ENCODE results near the gene UAP1. TPM values are rescaled to one million over a fixed set of nuclear protein-coding genes. Genes with fewer than 3 reads are reported as not detected.

Gene UAP1
- total and polyA plus RNA-seq, 2 donors, result 21.9 to 56.3 TPM

GRCh38 chr1:162649583-162649982, 88.1 kb downstream of the UAP1 start:
- Histone ChIP-seq H3K4me3 (ENCODE audit: low read length in 2 of 2) (no peak overlapping the region), H3K27ac (ENCODE audit: low read depth in 1 of 2, low read length in 1 of 2) (no peak overlapping the region), H3K36me3 (ENCODE audit: control insufficient read depth in 2 of 2, insufficient read depth in 2 of 2, low read length in 1 of 2) (no peaks in the 10 kb centered on the region), H3K9me3 (ENCODE audit: control insufficient read depth in 2 of 2, insufficient read depth in 1 of 2, low read length in 1 of 2) (no peaks in the 10 kb centered on the region), H3K27me3 (ENCODE audit: control insufficient read depth in 2 of 2, insufficient read depth in 1 of 2, low read length in 1 of 2) (no peaks in the 10 kb centered on the region), H3K4me1 (ENCODE audit: control insufficient read depth in 2 of 2, insufficient read depth in 2 of 2, low read length in 2 of 2) (no peaks in the 10 kb centered on the region)
- 95% methylated on average over 3 of the region's 3 CpGs for WGBS
- DNase-seq (ENCODE audit: low read depth in 6 of 9, low spot score in 9 of 9), result no peak

Other genes with a start within 250 kb of the UAP1 start
- gene SPATA46, start 184.9 kb upstream of the UAP1 start, total RNA-seq, result not detected
- not detected for gene SPATA46, start 184.9 kb upstream of the UAP1 start, polyA plus RNA-seq
- 0.14 TPM for gene C1orf226, start 180.0 kb upstream of the UAP1 start, total RNA-seq
- 1.1 TPM for gene C1orf226, start 180.0 kb upstream of the UAP1 start, polyA plus RNA-seq
- 0.47 TPM for gene SH2D1B, start 149.6 kb upstream of the UAP1 start, total RNA-seq
- gene SH2D1B, start 149.6 kb upstream of the UAP1 start, polyA plus RNA-seq, result 0.27 TPM
- gene UHMK1, start 63.9 kb upstream of the UAP1 start, total RNA-seq, result 29.7 TPM
- 26.8 TPM for gene UHMK1, start 63.9 kb upstream of the UAP1 start, polyA plus RNA-seq
- gene DDR2, start 70.7 kb downstream of the UAP1 start, total RNA-seq, result 2.4 TPM
- 2.1 TPM for gene DDR2, start 70.7 kb downstream of the UAP1 start, polyA plus RNA-seq
- gene HSD17B7, start 229.0 kb downstream of the UAP1 start, total RNA-seq, result 10.9 TPM
- 21.6 TPM for gene HSD17B7, start 229.0 kb downstream of the UAP1 start, polyA plus RNA-seq